Measurements from ENCODE around the gene MYT1.
A peak's percentile ranks its signal among the peaks of the same experiment; 100 is the strongest.
"Not testable (repeated sequence)": the region's sequence is repeated elsewhere in the genome, so short reads cannot be mapped to it uniquely, and the experiment has no call there.

Gene MYT1

DNA sequence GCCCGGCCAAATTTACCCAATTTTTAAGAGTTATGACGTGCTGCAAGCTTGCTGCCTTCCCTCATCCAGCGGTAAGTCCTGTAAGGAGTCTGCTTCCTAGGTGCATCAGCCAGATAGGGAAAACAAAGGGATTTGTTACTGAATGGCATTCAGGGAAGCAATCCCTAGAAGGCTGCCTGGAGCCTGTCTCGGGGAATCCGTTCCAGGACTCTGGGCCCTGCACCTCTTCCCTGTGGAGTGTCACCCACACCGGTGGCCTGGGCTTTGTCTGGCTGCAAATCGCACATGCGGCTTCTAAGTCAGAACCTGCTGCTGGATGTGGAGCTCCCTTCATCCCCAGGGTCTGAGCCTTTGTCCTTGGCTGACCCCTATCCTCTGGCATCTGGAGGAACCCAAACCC lies 7.0 kb downstream of the MYT1 start:
- DNase-seq, result no peak

DNA sequence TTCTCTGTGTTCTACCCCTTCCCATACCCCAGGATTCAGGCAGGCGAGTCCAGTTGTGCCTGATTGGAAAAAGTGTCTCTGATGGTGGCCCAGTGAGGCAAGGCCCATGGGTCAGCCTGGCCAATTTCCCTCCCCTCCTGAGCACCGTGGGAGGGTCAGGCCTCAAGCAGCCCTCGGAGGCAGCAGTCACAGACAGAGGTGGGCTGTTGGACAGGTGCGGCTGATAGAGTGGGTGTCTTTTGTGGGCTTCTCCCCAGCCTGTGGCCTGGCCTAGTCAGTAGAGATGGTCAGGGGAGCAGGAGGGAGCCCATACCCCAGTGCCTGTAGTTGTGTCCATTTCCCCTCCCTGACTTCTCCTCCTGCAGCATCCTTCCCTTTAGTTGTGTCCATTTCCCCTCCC lies 8.9 kb downstream of the MYT1 start:
- DNase-seq, result no peak

DNA sequence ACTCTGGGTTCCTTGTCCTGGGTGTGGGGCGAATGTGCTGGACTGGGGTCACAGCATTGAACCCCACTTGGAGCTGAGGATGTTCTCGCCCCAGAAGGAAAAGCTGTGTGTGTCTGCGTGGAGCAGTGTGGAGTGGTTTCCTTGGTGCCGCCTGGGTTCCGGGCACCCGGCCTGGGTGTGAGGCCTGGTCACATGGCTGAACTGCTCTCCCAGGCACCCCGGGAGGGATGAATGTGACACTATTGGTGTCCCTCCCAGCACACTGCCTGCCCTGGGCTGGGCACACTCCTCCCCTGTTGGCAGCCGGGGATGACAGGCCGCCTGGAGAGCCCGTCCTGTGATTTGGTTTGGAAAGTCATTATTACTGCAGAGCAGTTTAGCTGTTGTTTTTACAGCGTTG lies 12.3 kb downstream of the MYT1 start:
- DNase-seq, result no peak

DNA sequence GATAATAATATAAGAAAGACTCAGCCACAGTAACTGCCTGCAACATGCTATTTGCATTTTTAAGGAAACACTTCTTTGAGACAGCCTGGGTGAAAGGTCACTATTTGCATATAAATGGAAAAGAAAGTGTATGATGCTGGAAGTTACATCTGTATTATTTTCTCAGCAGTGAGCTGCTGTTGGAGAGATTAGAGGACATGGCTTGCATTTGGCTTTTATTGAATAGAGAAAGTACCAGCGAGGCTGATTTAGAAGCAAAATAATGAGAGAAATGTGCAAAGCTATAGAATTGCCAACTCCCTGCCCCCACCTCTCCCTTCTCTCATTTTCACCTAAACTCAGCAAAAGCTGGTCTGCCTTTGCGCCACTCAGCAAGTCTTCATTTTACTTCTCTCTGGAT lies 12.7 kb downstream of the MYT1 start:
- no peak for DNase-seq

DNA sequence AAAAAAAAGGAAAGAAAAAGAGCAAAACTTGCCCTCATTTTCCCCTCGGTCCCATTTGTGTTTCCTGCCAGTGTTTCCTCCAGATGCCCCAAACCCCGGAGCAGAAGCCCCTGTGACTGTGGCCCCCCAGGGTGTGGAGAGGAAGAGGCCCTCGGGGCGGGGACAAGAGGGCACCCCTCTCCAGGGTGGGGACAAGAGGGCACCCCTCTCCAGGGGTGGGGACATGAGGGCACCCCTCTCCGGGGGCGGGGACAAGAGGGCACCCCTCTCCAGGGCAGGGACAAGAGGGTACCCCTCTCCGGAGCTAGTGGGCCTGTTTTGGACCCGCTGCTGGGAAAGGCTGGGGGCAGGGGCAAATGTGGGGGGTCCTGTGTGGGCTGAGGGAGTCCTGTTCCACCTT lies 13.1 kb downstream of the MYT1 start:
- DNase-seq, result no peak

DNA sequence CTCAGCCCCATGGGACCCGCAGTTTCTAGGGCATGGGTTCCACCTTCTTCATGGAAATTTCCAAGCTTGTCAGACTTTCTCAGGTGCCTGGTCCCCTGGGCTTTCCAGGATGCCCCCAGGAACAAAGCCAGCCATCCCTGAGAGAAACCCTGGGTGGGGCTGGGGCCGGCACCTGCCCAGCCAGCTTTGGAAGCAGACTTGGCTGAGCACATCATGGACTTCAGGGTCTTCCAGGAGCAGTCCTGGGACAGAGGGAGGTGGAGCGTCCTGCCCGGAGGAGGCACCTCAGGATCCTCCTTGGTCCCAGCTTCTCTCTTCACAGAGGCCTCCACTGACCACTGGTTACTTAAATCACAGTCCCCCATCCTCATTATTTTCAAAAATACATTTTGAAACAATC lies 13.5 kb downstream of the MYT1 start:
- DNase-seq, result no peak

DNA sequence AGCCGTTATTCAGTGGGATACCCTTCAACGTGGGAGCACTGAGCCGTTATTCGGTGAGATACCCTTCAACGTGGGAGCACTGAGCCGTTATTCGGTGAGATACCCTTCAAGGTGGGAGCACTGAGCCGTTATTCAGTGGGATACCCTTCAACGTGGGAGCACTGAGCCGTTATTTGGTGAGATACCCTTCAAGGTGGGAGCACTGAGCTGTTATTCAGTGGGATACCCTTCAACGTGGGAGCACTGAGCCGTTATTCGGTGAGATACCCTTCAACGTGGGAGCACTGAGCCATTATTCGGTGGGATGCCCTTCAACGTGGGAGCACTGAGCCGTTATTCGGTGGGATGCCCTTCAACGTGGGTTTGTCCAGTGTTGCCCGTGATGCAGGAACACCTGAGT lies 14.7 kb downstream of the MYT1 start:
- DNase-seq, result not testable (repeated sequence)

DNA sequence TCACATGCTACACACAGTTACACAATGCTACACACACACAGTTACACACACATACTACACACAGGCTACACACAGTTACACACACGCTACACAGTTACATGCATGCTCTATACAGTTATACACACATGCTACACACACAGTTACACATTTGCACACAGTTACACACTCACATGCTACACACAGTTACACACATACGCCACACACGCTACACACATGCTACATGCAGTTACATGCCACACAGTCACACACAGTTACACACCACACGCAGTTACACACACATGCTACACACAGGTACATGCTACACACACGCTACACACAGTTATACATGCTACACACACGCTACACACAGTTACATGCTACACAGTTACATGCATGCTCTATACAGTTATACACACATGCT lies 15.6 kb downstream of the MYT1 start:
- DNase-seq, result no peak

DNA sequence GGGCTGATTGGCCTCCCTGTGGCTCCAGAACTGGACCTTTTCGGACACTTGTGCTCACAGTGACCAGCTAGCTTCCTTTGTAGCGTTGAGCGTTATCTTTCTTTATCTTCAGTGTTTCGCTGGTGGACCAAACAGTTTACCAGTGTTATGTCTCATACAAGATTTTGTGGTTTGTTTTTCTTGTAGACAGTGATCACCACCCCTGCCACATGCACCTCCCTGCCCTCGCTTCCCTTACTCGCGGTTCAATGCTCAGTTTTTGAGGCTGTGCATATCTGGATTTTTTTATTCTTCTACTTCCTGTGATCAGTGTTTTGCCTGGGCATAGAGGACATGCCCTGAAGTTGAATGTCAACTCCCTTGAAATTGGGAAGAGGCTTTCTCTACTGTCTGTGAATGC lies 16.4 kb downstream of the MYT1 start:
- no peak for DNase-seq

DNA sequence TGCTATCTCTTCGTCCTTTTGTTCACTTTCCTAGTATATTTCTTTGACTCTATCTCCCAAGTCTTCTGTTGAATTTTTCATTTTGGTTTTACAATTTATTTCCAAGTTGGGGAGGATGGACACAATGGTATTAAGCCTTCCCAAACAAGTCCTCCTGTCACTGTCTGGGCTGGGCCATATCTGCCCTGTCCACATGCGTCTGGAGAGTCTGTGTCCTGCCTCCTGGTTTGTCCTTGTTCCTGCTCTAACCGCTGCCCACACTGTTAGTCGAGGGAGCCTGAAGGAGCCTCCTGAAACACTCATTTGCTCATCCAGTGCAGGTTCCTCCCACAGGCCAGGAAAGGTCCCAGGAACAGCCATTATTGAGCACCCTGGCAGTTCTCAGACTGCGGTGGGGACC lies 17.1 kb downstream of the MYT1 start:
- no peak for DNase-seq

DNA sequence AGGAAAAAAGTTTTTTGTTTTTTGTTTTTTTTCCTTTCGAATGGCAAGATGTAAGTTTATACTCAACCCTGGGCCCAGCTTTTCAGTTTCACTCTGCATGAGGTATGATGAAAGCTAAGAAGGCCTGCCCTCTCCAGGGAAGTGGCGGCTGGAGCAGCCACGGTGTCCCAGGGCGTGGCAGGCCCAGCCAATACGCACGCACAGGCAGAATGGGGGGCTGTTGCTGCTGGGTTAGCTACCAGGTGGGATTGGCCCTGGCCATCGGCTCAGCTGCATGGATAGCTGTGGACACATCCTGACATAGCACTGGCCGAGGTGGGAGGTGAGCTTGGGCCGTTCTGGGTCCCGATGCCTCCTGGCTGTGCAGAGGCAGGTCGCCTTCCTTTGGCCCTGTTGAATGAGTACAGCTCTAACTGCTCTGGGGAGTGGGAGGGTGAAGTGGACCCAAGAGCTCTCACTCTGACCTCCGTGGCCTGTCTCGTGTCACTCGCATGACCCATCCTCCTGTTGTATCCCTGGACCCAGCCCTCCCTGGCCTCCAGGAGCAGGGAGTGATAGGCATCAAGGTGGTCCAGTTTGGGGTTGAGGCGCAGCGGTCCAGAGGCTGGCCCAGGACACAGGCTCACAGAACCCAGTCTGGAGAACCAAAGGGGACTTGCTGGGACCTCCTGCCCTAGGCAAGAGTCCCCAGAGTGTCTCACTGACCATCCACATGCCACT lies 18.1 kb downstream of the MYT1 start:
- no peak for DNase-seq

DNA sequence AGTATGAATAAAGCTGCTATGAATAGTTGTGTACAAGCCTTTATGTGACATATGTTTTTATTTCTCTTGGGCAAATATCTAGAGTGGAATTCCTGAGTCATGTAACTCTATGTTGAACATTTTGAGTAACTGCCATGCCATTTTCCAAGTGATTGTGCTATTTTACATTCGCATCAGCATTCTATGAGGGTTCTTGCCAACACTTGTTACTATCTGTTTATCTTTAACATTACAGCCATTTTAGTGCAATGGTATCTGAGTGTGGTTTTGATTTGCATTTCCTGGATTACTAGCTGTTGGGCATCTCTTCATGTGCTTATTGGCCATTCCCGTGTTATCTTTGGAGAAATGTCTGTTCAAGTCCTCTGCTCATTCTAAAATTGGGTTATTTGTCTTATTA lies 19.1 kb downstream of the MYT1 start:
- no peak for DNase-seq

DNA sequence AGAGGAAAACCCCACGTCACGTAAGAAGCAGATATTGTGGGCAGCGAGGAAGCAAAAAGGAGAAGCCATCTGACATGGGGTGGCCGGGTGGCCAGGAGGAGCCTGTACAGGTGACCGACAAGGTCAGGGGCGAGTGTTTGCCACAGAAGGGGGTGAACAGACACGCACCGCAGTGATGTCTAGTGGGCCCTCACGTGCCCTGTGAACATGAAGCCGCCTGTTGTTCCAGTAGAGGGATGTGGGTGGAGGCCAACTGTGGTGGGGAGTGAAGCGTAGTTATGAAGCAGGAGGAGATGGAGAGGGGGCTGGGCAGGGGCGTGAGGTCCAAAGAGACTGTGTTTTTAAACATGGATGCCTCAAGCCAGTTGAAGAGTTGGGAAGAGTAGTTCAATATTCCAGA lies 20.5 kb downstream of the MYT1 start:
- DNase-seq, result no peak

DNA sequence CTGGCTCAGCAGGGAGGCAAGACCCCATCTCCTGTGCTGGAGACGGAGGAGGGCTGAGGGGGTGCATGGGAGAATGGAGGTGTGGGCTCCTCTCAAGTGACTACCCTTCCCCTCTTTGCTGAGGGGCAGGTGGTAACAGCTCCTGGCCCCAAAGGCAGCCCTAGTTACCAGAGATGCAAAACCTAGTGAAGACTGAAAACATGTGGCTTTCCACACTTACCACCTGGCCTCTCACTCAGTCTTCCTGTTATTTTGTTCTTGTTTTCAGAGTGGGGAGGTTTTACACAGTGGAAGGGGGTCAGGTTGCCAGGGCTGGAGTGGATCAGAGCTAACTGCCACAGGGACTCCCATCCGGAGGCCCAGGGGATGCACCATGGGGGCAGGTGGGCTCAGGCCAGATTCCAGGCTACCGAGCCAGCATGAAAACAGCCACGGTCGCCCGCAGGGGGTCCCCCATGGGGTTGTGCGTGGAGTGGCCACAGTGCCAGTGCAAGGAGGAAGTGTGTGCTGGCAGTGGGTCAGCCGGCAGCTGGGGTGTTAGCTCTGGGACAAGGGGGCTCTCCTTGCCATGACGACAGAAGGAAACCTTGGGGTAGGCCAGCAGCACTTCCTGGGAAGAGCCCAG lies 21.1 kb downstream of the MYT1 start:
- no peak for DNase-seq

DNA sequence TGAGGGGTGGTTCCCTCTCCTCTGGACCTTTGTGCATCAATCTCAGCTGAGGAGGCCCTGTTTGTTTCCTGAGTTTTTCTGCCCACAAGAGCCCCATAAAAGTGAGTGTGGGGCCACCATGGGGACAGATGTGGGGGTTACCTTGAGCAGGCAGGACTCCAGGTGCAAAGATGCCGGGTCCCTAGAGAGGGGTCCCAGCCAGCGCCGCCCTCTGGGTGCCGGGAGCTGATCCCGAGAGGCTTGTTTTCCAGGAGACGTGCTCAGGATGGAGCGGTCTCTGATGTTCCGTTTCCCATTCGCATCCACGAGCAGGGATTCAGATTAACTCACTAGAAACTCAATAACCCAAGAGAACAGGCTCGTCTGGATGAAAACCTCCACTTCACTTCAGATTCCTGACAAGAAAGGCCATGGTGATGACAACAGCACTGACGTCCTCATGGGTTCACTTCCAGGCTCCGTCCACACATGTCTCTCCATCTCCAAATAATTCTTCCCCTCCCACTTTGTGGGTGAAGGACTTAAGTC lies 21.9 kb downstream of the MYT1 start:
- no peak for DNase-seq

DNA sequence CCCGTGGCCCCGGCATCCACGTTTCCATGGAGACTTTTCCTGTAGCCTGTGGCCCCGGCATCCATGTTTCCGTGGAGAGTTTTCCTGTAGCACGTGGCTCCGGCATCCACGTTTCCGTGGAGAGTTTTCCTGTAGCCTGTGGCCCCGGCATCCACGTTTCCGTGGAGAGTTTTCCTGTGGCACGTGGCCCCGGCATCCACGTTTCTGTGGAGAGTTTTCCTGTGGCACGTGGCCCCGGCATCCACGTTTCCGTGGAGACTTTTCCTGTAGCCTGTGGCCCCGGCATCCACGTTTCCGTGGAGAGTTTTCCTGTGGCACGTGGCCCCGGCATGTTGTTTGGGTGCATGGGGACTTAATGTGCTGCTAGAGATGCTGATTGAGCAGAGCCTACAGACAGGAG lies 23.0 kb downstream of the MYT1 start:
- not testable (repeated sequence) for DNase-seq

DNA sequence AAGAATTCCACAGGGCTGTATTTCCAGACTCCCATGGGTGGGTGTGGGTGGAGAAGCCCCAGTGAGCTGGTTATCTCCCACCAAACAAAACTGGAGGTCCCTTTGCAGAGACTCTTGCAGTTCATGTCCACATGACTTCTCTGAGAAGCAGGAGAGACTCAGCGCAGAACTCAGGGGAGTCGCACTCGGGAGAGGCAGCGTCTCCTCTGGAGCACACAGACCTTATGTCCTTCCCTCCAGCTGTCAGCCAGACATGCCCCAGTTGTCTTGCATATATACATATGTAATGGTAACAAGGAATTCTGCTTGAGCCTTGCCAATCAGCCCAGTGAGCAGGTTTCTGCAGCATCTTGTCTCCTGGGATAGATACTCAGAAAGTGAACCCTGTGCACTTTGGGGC lies 23.8 kb downstream of the MYT1 start:
- peak; percentile 44 for DNase-seq

DNA sequence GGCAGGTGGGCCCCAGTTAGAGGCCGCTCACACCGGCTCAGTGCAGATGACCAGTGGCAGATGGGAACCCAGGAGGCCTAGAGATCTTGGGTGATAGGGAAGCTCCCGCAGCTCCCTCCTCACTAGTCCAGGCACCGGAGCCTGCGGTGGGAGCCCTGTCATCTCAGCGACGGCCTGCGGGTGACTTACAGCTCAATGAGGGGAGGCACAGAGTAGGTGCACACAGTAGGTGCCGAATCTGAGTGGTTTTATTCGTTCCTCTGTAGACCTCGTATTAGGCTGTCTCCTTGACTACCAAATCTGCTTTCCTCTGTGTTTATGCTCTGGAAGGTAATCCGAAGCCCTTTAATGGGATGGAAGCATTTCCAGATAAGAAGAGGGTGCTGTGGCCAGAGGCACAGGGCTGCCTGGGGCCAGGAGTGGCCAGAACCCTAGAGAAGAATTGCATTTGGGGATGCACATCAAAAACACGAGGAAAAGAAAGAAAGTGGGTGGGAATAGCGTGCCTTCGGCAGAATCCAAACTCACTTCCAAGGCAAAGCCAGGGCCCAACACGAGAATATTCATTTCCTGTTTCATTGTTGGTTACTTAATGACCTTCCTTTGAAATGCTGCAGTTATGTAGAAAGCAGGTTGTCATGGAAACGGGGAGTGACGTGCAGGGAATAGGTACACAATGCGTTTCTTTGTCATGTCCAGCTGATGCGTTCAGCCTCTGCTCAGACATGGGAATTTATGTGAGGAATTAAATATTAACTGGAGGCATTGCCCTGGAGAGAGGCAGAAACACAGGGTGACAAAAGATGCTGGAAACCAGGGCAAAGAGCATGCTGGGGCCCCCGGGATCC lies 24.7 kb downstream of the MYT1 start:
- peak; percentile 80 for DNase-seq

DNA sequence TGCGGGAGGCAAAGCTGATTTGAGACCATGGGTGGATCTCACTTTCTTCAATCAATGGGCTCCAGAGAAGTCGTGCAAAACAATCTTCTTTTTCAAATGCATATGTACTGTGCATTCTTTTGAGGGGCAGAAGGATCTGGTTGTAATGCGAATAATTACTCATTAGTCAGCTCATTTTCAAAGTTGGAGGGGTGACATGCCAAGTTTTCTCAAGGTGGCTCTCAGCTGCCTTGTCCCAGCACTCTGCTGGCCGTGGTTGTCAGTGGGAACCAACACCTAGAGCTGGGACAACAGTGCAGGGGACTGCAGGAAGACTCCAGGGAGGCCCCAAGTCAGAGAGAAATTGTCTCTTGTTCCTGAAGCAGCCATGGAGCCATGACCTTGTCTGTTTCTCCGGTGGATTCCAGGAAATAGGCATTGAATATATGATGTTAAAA lies 25.3 kb downstream of the MYT1 start:
- no peak for DNase-seq

DNA sequence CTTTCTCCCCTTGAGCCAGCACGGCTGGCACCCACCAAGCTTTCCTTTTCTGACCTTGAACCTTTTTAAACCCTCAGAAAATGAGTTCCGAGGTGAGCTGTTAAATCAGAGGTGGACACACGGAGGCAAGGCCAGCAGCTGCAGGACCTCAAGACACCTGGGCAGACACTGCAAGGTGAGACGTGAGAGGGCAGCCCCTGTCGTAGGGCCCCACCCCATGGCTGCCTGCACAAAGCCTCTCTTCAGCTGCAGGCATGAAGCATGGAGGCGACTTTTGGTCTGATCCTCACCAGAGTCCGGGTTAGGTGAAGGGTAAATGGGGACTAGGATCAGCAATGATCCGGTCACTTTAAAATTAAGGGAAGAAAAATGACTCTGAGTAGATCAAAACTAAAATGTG lies 25.7 kb downstream of the MYT1 start:
- DNase-seq, result no peak

DNA sequence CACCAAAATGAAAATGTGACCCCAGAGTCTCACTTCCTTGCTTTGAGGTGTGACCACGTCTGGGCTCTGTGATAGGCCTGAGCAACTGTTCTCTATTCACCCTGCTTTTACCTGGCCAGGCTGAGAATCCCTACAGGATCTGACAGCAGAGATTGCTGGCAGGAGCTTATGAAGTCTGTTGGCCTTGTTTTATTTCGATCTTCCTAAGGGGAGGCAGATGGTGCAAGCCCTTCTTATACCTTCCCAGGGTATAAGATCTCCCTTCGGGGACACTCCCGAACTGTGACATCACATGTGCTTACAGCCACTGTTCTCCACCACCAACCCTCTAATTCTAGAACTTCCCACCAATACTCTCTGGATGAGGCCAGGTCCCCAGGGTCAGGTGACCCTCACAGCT lies 26.8 kb downstream of the MYT1 start:
- DNase-seq, result no peak

DNA sequence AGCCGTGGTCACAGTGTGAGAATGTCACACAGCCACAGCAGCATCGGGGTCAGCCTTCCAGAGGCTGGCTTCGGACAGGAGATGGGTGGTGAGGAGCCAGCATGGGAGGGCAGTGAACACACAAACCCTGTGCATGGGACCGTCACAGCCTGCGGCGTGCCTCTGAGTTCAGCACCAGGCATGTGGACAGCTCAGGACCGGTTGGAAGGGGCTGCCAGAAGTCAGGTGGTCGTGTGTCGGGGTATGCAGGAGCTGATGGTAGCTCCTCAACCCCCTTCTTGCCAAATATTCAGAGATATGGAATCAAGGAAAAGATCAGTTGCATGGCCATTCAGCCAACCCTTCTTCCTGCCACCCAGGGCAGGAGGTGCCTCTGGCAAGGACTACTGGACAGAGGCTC lies 28.2 kb downstream of the MYT1 start:
- peak; percentile 67 for DNase-seq

DNA sequence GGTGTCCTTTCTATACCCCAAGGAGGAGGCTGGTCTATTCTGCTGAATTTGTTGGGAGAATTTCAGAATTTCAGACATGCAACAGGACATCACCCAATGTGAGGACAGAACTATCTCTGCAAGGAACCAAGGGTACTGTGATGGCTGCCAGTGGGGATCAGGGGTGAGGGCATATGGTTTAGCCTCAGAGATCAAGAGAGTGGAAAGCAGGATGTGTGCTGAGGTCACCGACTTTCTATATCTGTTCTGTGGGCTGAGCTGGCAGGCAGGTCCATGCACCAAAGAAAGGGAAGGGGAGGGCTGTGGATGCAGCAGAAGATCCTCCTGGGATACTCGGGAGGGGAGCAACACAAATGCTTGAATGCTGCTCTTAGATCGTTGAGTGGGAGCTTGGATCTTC lies 28.8 kb downstream of the MYT1 start:
- DNase-seq, result no peak

DNA sequence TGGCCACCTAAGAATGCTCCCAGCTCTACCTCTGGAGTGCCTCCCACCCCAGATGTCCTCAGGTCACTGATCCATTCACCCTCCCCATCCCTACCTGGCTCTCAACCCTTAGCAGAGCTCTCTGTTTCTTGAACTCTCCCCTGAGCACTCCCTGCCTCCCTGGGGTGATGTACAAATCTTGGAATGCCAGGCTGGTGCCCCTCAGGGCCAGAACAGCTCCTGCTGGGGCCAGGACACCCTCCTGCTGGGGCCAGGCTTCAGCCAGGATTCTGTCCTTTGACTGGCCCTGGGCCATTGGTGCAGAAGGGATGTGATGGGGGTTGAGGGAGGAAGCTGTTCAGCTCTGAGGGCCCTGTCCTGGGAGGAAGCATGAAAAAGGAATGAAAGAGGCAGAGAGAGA lies 30.0 kb downstream of the MYT1 start:
- DNase-seq, result no peak
